SW480 (cell line): Measurements from ENCODE around the gene ARHGAP28.
"Not testable (repeated sequence)": the region's sequence is repeated elsewhere in the genome, so short reads cannot be mapped to it uniquely, and the experiment has no call there.

Experiments
- DNase-seq: peaks from one replicate; pipeline ENCODE4 v3.0.0-alpha.2; 2016; ENCODE audit warnings: low spot score

Gene ARHGAP28

GRCh38 chr18:6928359-6928758, 198.8 kb downstream of the ARHGAP28 start:
- no peak for DNase-seq

GRCh38 chr18:6929370-6930102, 200.0 kb downstream of the ARHGAP28 start:
- DNase-seq, result peak; percentile 92

GRCh38 chr18:6934859-6935258, 205.3 kb downstream of the ARHGAP28 start:
- DNase-seq, result no peak

GRCh38 chr18:6938003-6938402, 208.5 kb downstream of the ARHGAP28 start:
- no peak for DNase-seq

- not testable (repeated sequence) for DNase-seq
Observed at GRCh38 chr18:6938403-6938802, 208.9 kb downstream of the ARHGAP28 start.

GRCh38 chr18:6939972-6940371, 210.5 kb downstream of the ARHGAP28 start:
- DNase-seq, result no peak

GRCh38 chr18:6940451-6940850, 210.9 kb downstream of the ARHGAP28 start:
- DNase-seq, result no peak

GRCh38 chr18:6941996-6942395, 212.5 kb downstream of the ARHGAP28 start:
- DNase-seq, result no peak

GRCh38 chr18:6942742-6943141, 213.2 kb downstream of the ARHGAP28 start:
- DNase-seq, result no peak

- no peak for DNase-seq
Observed at GRCh38 chr18:6943143-6943542, 213.6 kb downstream of the ARHGAP28 start.

GRCh38 chr18:6947338-6948030, 218.0 kb downstream of the ARHGAP28 start:
- no peak for DNase-seq

GRCh38 chr18:6948281-6949055, 219.0 kb downstream of the ARHGAP28 start:
- no peak for DNase-seq

GRCh38 chr18:6949800-6950586, 220.5 kb downstream of the ARHGAP28 start:
- DNase-seq, result no peak

- DNase-seq, result no peak
Observed at GRCh38 chr18:6950641-6951040, 221.1 kb downstream of the ARHGAP28 start.

- DNase-seq, result no peak
Observed at GRCh38 chr18:6951336-6952090, 222.0 kb downstream of the ARHGAP28 start.

GRCh38 chr18:6954501-6954900, 225.0 kb downstream of the ARHGAP28 start:
- no peak for DNase-seq

- DNase-seq, result no peak
Observed at GRCh38 chr18:6955304-6955703, 225.8 kb downstream of the ARHGAP28 start.

GRCh38 chr18:6956495-6956894, 227.0 kb downstream of the ARHGAP28 start:
- no peak for DNase-seq

GRCh38 chr18:6956999-6957398, 227.5 kb downstream of the ARHGAP28 start:
- DNase-seq, result no peak

GRCh38 chr18:6959110-6959509, 229.6 kb downstream of the ARHGAP28 start:
- peak; percentile 62 for DNase-seq

- DNase-seq, result no peak
Observed at GRCh38 chr18:6960124-6960523, 230.6 kb downstream of the ARHGAP28 start.
